IMR-90 (cell line): ENCODE measurements around the gene LRRC73. TPM values are rescaled to one million over a fixed set of nuclear protein-coding genes. Genes with fewer than 3 reads are reported as not detected.

ENCODE experiments used
- ATAC-seq: fragments of 200-7000 bp; cut with Tn5 transposase; 2 replicates; pipeline ENCODE4 v1.9.1; 2020; ENCODE audit warnings: low read depth, mild to moderate bottlenecking, moderate library complexity
- BruUV-seq: library from RNA; stranded (reverse); fragments of 400-500 nt; replicated peaks from 2 replicates; lab custom pipeline; 2021; lab: Mats Ljungman, UMichigan
- CTCF ChIA-PET: fragments of 300-600 bp; formaldehyde crosslinking; extraction: SDS; loops from one replicate; lab custom pipeline; 2021; ENCODE audit warnings: antibody characterized with exemption; lab: Yijun Ruan, JAX
- POLR2A ChIA-PET: fragments of 300-600 bp; sonication (Branson Sonifier 250); formaldehyde crosslinking; loops from one replicate; lab custom pipeline; 2022; ENCODE audit warnings: antibody characterized with exemption; ENCODE audit not compliant: unreplicated experiment; lab: Charles Lee
- DNase-seq: peaks from one replicate; pipeline ENCODE4 v3.0.0; 2013
- H2AFZ ChIP-seq: replicated peaks from 2 replicates; pipeline ENCODE3; 2013; ENCODE audit warnings: low read length, mild to moderate bottlenecking; ENCODE audit not compliant: poor library complexity
- H2AK5ac ChIP-seq: 2 replicates; pipeline ENCODE4 v1.6.1; 2013; ENCODE audit warnings: low read depth, low read length, inconsistent platforms
- H2AK9ac ChIP-seq: replicated peaks from 2 replicates; pipeline ENCODE3; 2013; ENCODE audit warnings: mild to moderate bottlenecking, low read depth, low read length, moderate library complexity; ENCODE audit not compliant: poor library complexity
- H2BK120ac ChIP-seq: 2 replicates; pipeline ENCODE4 v1.6.1; 2013; ENCODE audit warnings: low read depth, low read length, inconsistent platforms
- H2BK15ac ChIP-seq: 3 replicates; pipeline ENCODE4 v1.6.1; 2013; ENCODE audit warnings: low read depth, low read length, inconsistent platforms
- H2BK20ac ChIP-seq: 2 replicates; pipeline ENCODE4 v1.6.1; 2013; ENCODE audit warnings: low read depth, mild to moderate bottlenecking, inconsistent platforms, low read length, moderate library complexity
- H2BK5ac ChIP-seq: 2 replicates; pipeline ENCODE4 v1.6.1; 2013; ENCODE audit warnings: mild to moderate bottlenecking, low read depth, low read length, inconsistent platforms; ENCODE audit not compliant: poor library complexity, severe bottlenecking
- H3K14ac ChIP-seq: replicated peaks from 2 replicates; pipeline ENCODE4 v1.6.1; 2013; ENCODE audit warnings: low read depth, low read length, inconsistent platforms
- H3K18ac ChIP-seq: 2 replicates; pipeline ENCODE4 v1.6.1; 2013; ENCODE audit warnings: low read depth, low read length, control low read depth
- H3K23ac ChIP-seq: 2 replicates; pipeline ENCODE4 v1.6.1; 2013; ENCODE audit warnings: low read depth, low read length, inconsistent platforms
- H3K27ac ChIP-seq: 2 replicates; pipeline ENCODE4 v1.5.1; 2013; ENCODE audit warnings: mild to moderate bottlenecking, control low read depth, low read length; ENCODE audit not compliant: insufficient read depth
- H3K27me3 ChIP-seq: 2 replicates; pipeline ENCODE4 v1.6.1; 2013; ENCODE audit warnings: low read length; ENCODE audit not compliant: control insufficient read depth, insufficient read depth
- H3K36me3 ChIP-seq: 2 replicates; pipeline ENCODE4 v1.6.1; 2013; ENCODE audit warnings: low read length, mixed read lengths; ENCODE audit not compliant: control insufficient read depth, insufficient read depth
- H3K4ac ChIP-seq: 2 replicates; pipeline ENCODE4 v1.6.1; 2013; ENCODE audit warnings: low read depth, low read length, inconsistent platforms
- H3K4me1 ChIP-seq: 2 replicates; pipeline ENCODE4 v1.6.1; 2013; ENCODE audit warnings: low read length, mixed read lengths; ENCODE audit not compliant: control insufficient read depth, insufficient read depth
- H3K4me2 ChIP-seq: 2 replicates; pipeline ENCODE4 v1.6.1; 2013; ENCODE audit warnings: low read depth, mild to moderate bottlenecking, control low read depth, low read length, moderate library complexity
- H3K4me3 ChIP-seq: 2 replicates; pipeline ENCODE4 v1.5.1; 2013; ENCODE audit warnings: low read depth, mild to moderate bottlenecking, control low read depth, low read length, moderate library complexity; ENCODE audit not compliant: insufficient read depth
- H3K56ac ChIP-seq: 2 replicates; pipeline ENCODE4 v1.6.1; 2013; ENCODE audit warnings: low read length, inconsistent platforms; ENCODE audit not compliant: insufficient read depth; ENCODE audit errors: extremely low read depth
- H3K79me1 ChIP-seq, 2 experiments: 2 replicates each; pipeline ENCODE4 v1.6.1; 2013; ENCODE audit warnings: low read length in 2 of 2, inconsistent platforms in 1 of 2, low read depth in 1 of 2
- H3K9ac ChIP-seq: 2 replicates; pipeline ENCODE4 v1.6.1; 2013; ENCODE audit warnings: low read depth, low read length, control low read depth
- H3K9me1 ChIP-seq: 2 replicates; pipeline ENCODE4 v1.6.1; 2013; ENCODE audit warnings: low read length, inconsistent platforms; ENCODE audit not compliant: insufficient read depth
- H3K9me3 ChIP-seq: 2 replicates; pipeline ENCODE4 v1.6.1; 2013; ENCODE audit warnings: low read length; ENCODE audit not compliant: control insufficient read depth, insufficient read depth
- H4K20me1 ChIP-seq: 2 replicates; pipeline ENCODE4 v1.6.1; 2013; ENCODE audit warnings: low read length, inconsistent platforms; ENCODE audit not compliant: insufficient read depth
- H4K5ac ChIP-seq: 2 replicates; pipeline ENCODE4 v1.6.1; 2013; ENCODE audit warnings: mild to moderate bottlenecking, low read depth, low read length, control low read depth
- H4K8ac ChIP-seq, 2 experiments: 2 replicates each; pipeline ENCODE4 v1.6.1; 2013; ENCODE audit warnings: low read depth in 2 of 2, low read length in 2 of 2, control low read depth in 1 of 2, inconsistent platforms in 1 of 2
- H4K91ac ChIP-seq: 2 replicates; pipeline ENCODE4 v1.6.1; 2013; ENCODE audit warnings: low read depth, low read length, inconsistent platforms; ENCODE audit not compliant: insufficient read depth
- BHLHE40 ChIP-seq: fragments of 150-350 bp; IDR thresholded peaks from 2 replicates; pipeline ENCODE4 v1.6.1; 2016; ENCODE audit warnings: mild to moderate bottlenecking, low read depth, low read length
- CEBPB ChIP-seq: IDR thresholded peaks from 2 replicates; pipeline ENCODE4 v1.6.1; 2012; ENCODE audit warnings: low read depth, low read length, improper control_type of control experiment
- CHD1 ChIP-seq: IDR thresholded peaks from 2 replicates; pipeline ENCODE4 v1.6.1; 2012; ENCODE audit warnings: low read depth, low read length, improper control_type of control experiment
- FOS ChIP-seq: fragments of 150-350 bp; IDR thresholded peaks from 2 replicates; pipeline ENCODE4 v1.6.1; 2016; ENCODE audit warnings: low read depth, low read length
- MAFK ChIP-seq: IDR thresholded peaks from 2 replicates; pipeline ENCODE4 v1.6.1; 2012; ENCODE audit warnings: low read depth, low read length, improper control_type of control experiment
- MAZ ChIP-seq: IDR thresholded peaks from 2 replicates; pipeline ENCODE4 v1.6.1; 2012; ENCODE audit warnings: low read depth, mild to moderate bottlenecking, low read length, improper control_type of control experiment, moderate library complexity, borderline replicate concordance
- MXI1 ChIP-seq: IDR thresholded peaks from 2 replicates; pipeline ENCODE4 v1.6.1; 2012; ENCODE audit warnings: low read depth, mild to moderate bottlenecking, low read length, moderate library complexity, borderline replicate concordance
- NFE2L2 ChIP-seq: fragments of 150-350 bp; IDR thresholded peaks from 2 replicates; pipeline ENCODE4 v1.6.1; 2016; ENCODE audit warnings: low read depth, mild to moderate bottlenecking, low read length
- POLR2A ChIP-seq: IDR thresholded peaks from 2 replicates; pipeline ENCODE4 v1.6.1; 2012; ENCODE audit warnings: mild to moderate bottlenecking, low read depth, low read length
- RAD21 ChIP-seq: IDR thresholded peaks from 2 replicates; pipeline ENCODE4 v1.6.1; 2012; ENCODE audit warnings: low read length, improper control_type of control experiment
- RCOR1 ChIP-seq: IDR thresholded peaks from 2 replicates; pipeline ENCODE4 v1.6.1; 2012; ENCODE audit warnings: mild to moderate bottlenecking, low read length, improper control_type of control experiment; ENCODE audit not compliant: insufficient replicate concordance
- RFX5 ChIP-seq: IDR thresholded peaks from 2 replicates; pipeline ENCODE4 v1.8.0; 2012; ENCODE audit warnings: low read depth, mild to moderate bottlenecking, low read length, moderate library complexity
- whole genome bisulfite sequencing, 2 experiments: methylation state at CpG; one replicate each; pipeline versions ENCODE4 v1.1.5 to v1.1.7; 2013; ENCODE audit warnings: missing lambda C conversion rate in 2 of 2; ENCODE audit not compliant: insufficient read length in 1 of 2; ENCODE audit errors: extremely low coverage in 2 of 2; 5-methylcytosine and 5-hydroxymethylcytosine counted together
- dilution Hi-C: fragments of 300-500 bp; cut with HindIII; formaldehyde crosslinking; loops from one replicate; pipeline ENCODE4 v1.14.3; 2018; ENCODE audit warnings: low sequenced_read_pairs; ENCODE audit not compliant: unreplicated experiment
- in situ Hi-C: fragments of 300-500 bp; cut with MboI; formaldehyde crosslinking; loops from 3 replicates; pipeline ENCODE4 v1.14.3; 2019; ENCODE audit warnings: low sequenced_read_pairs, inconsistent platforms, mixed read lengths
- intact Hi-C: fragments of 100-400 bp; cut with micrococcal nuclease; formaldehyde crosslinking; loops from 2 replicates; pipeline ENCODE4 v1.10.0; 2022
- polyA plus RNA-seq, 3 experiments: library from polyadenylated mRNA; depleted of rRNA; stranded (reverse); fragments of >200 nt; gene quantifications; 2 replicates each; pipeline ENCODE4 v1.2.3, GENCODE V29; 2012; ENCODE audit warnings: low replicate concordance in 1 of 3
- total RNA-seq: library from RNA; depleted of rRNA; stranded (reverse); fragments of >200 nt; gene quantifications from 2 replicates; pipeline ENCODE4 v1.2.3, GENCODE V29; 2012
- TF ChIP-seq, protein P1 (sequence below): fragments of 150-350 bp; IDR thresholded peaks from 2 replicates; pipeline ENCODE4 v1.6.1; 2016; ENCODE audit warnings: low read depth, mild to moderate bottlenecking, low read length, moderate library complexity, borderline replicate concordance
- TF ChIP-seq, protein P2 (sequence below): conservative IDR thresholded peaks from 2 replicates; pipeline ENCODE4 v1.5.1; 2012; ENCODE audit warnings: mild to moderate bottlenecking, low read depth, low read length, improper control_type of control experiment
- TF ChIP-seq, protein P3 (sequence below): fragments of 150-350 bp; IDR thresholded peaks from 2 replicates; pipeline ENCODE4 v1.6.1; 2017; ENCODE audit warnings: mild to moderate bottlenecking, antibody characterized with exemption, low read length, low read depth

LRRC73 gene
- total and polyA plus RNA-seq, 2 of the 4 experiments (the other 2 are of a cell fraction): under 0.01 to 0.31 TPM

DNA sequence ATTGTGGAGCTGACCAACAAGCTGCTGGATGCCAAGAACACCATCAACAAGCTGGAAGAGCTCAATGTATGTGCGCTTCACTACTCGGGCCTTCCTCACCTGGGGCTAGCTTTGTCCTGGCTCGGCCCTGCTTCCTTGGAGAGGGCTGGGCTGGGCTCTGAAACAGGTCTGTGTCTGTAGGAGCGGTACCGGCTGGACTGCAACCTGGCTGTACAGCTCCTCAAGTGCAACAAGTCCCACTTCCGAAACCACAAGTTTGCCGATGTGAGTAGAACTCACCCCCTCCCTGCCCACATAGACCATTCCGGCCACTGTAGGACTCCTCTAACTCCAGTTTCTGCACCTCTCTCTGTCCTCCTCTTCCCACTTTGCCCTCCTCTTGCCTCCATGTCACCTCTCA, 6.7 kb downstream of the LRRC73 start:
- H4K5ac ChIP-seq: no peak overlapping the region
- POLR2A ChIA-PET: no interaction called here
- intact Hi-C loops: no loop called here

More for the DNA sequence above, 6.7 kb downstream of the LRRC73 start:
- Histone ChIP-seq H3K56ac (no peak overlapping the region), H3K9me3 (no peaks in the 10 kb centered on the region), H3K4me1 (no peaks in the 10 kb centered on the region), H3K9ac (no peak overlapping the region), H3K14ac (no peak overlapping the region), H3K79me1 (0 out of 4 replicates have a peak, but pooled peaks cover 0 to 5% of the 10 kb centered on the region in 2 experiments), H4K8ac (no peak overlapping the region), H2AK5ac (no peak overlapping the region), H4K91ac (no peak overlapping the region), H3K36me3 (peaks cover 63% of the 10 kb centered on the region), H2BK20ac (no peak overlapping the region), H2AK9ac (no peak overlapping the region), H2BK120ac (no peak overlapping the region), H3K4me2 (no peak overlapping the region), H2BK15ac (no peak overlapping the region), H3K4me3 (no peak overlapping the region), H3K27me3 (no peaks in the 10 kb centered on the region), H4K20me1 (0 out of 2 replicates have a peak, but pooled peaks cover 3% of the 10 kb centered on the region), H3K27ac (no peak overlapping the region), H3K9me1 (no peaks in the 10 kb centered on the region), H2BK5ac (no peak overlapping the region), H3K23ac (no peak overlapping the region), H3K18ac (no peak overlapping the region), H2AFZ (no peak overlapping the region), H3K4ac (no peak overlapping the region)
- WGBS, 2 experiments: 93% methylated on average over 3 of the region's 8 CpGs; no CpG with 5 or more reads in 1 of the 2 experiments
- ATAC-seq (no peak), DNase-seq (no peak)
- no TSS peak for BruUV-seq
- TF ChIP-seq BHLHE40 (no peak), MAFK (no peak), POLR2A (no peak), RFX5 (no peak), RAD21 (no peak), MAZ (no peak), CEBPB (no peak), FOS (no peak), MXI1 (no peak), RCOR1 (no peak), CHD1 (no peak), NFE2L2 (no peak)
- TF ChIP-seq, protein P1, sequence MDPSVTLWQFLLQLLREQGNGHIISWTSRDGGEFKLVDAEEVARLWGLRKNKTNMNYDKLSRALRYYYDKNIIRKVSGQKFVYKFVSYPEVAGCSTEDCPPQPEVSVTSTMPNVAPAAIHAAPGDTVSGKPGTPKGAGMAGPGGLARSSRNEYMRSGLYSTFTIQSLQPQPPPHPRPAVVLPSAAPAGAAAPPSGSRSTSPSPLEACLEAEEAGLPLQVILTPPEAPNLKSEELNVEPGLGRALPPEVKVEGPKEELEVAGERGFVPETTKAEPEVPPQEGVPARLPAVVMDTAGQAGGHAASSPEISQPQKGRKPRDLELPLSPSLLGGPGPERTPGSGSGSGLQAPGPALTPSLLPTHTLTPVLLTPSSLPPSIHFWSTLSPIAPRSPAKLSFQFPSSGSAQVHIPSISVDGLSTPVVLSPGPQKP: no peak
- TF ChIP-seq, protein P2, sequence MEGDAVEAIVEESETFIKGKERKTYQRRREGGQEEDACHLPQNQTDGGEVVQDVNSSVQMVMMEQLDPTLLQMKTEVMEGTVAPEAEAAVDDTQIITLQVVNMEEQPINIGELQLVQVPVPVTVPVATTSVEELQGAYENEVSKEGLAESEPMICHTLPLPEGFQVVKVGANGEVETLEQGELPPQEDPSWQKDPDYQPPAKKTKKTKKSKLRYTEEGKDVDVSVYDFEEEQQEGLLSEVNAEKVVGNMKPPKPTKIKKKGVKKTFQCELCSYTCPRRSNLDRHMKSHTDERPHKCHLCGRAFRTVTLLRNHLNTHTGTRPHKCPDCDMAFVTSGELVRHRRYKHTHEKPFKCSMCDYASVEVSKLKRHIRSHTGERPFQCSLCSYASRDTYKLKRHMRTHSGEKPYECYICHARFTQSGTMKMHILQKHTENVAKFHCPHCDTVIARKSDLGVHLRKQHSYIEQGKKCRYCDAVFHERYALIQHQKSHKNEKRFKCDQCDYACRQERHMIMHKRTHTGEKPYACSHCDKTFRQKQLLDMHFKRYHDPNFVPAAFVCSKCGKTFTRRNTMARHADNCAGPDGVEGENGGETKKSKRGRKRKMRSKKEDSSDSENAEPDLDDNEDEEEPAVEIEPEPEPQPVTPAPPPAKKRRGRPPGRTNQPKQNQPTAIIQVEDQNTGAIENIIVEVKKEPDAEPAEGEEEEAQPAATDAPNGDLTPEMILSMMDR: no peak
- TF ChIP-seq, protein P3, sequence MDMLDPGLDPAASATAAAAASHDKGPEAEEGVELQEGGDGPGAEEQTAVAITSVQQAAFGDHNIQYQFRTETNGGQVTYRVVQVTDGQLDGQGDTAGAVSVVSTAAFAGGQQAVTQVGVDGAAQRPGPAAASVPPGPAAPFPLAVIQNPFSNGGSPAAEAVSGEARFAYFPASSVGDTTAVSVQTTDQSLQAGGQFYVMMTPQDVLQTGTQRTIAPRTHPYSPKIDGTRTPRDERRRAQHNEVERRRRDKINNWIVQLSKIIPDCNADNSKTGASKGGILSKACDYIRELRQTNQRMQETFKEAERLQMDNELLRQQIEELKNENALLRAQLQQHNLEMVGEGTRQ: no peak
- dilution Hi-C loops: no loop called here
- in situ Hi-C loops: no loop called here
- CTCF ChIA-PET: no interaction called here
